OCI-LY3 (cell line): ENCODE data around the gene ENOSF1.

Experiments used
- CTCF ChIP-seq: fragments of 200-600, 300-600 bp; sonication (generic); IDR thresholded peaks from 2 replicates; pipeline ENCODE4 v1.5.1; 2014; ENCODE audit warnings: antibody characterized with exemption, low read length, low read depth
- EZH2phosphoT487 ChIP-seq: fragments of 200-600 bp; shearing (Covaris generic); IDR thresholded peaks from 2 replicates; pipeline ENCODE4 v1.6.1; 2018; ENCODE audit warnings: antibody characterized with exemption, mixed run types, low read depth

GRCh38 chr18:653512-653911, 58.9 kb downstream of the ENOSF1 start:
- TF ChIP-seq CTCF (no peak), EZH2phosphoT487 (no peak)
